HL-60 (cell line): Measurements from ENCODE around the gene JPH3.

Experiments
- DNase-seq, 2 experiments: peaks; one replicate each; pipeline ENCODE4 v3.0.0-alpha.2; 2010 to 2020; ENCODE audit warnings: low read depth in 1 of 2, low spot score in 1 of 2
- H3K27ac ChIP-seq: fragments of 250-450 bp; sonication (Bioruptor Pico); replicated peaks from 2 replicates; pipeline ENCODE4 v1.5.1; 2020; ENCODE audit warnings: mild to moderate bottlenecking, moderate library complexity
- H3K27me3 ChIP-seq: fragments of 250-450 bp; sonication (Bioruptor Pico); 2 replicates; pipeline ENCODE4 v1.5.1; 2021; ENCODE audit warnings: mild to moderate bottlenecking, moderate library complexity; ENCODE audit not compliant: insufficient read depth, poor library complexity, severe bottlenecking
- H3K4me3 ChIP-seq: replicated peaks from 2 replicates; pipeline ENCODE4 v1.5.1; 2011; ENCODE audit warnings: mild to moderate bottlenecking, control low read depth, low read length; ENCODE audit not compliant: insufficient read depth
- CTCF ChIP-seq: IDR thresholded peaks from one replicate; pipeline ENCODE4 v1.5.1; 2011; ENCODE audit warnings: low read length, control low read depth, inconsistent platforms; ENCODE audit not compliant: insufficient read depth
- GABPA ChIP-seq: IDR thresholded peaks from 2 replicates; pipeline ENCODE4 v1.6.1; 2012; ENCODE audit warnings: low read depth
- POLR2AphosphoS5 ChIP-seq: IDR thresholded peaks from 2 replicates; pipeline ENCODE4 v1.6.1; 2012; ENCODE audit warnings: low read depth
- REST ChIP-seq: IDR thresholded peaks from 2 replicates; pipeline ENCODE4 v1.6.1; 2012; ENCODE audit warnings: low read depth; ENCODE audit not compliant: insufficient replicate concordance
- SPI1 ChIP-seq: IDR thresholded peaks from 2 replicates; pipeline ENCODE4 v1.6.1; 2012; ENCODE audit warnings: low read depth, mild to moderate bottlenecking, borderline replicate concordance

Gene JPH3

DNA sequence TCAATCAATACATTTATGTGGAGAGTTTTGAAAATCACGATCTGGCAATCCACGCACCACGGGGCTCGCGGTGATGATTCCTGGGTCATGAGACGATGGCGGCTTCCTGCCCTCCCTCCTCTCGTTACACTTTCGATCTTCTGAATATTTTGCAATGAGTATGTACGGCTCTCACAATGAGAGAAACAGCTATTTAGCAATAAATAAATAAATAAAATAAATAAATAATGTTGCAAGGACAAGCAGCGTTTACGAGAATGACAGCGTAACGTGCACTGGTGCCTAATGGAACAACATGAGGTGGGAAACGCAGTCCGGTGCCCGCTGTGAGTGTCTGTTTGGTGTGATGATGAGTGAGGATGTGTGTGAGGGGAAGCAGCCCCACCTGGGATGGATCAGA, 46.7 kb upstream of the JPH3 start:
- Histone ChIP-seq H3K27me3 (no peaks in the 10 kb centered on the region), H3K27ac (no peak overlapping the region), H3K4me3 (no peak overlapping the region)
- TF ChIP-seq CTCF (no peak), GABPA (no peak), REST (no peak), POLR2AphosphoS5 (no peak), SPI1 (no peak)
- DNase-seq: no peak

GRCh38 chr16:87556941-87557459, 45.3 kb upstream of the JPH3 start:
- Histone ChIP-seq H3K27me3 (no peaks in the 10 kb centered on the region), H3K4me3 (no peak overlapping the region), H3K27ac (no peak overlapping the region)
- no peak for DNase-seq
- no peak for TF ChIP-seq REST
- no peak for TF ChIP-seq SPI1
- TF ChIP-seq GABPA: no peak
- TF ChIP-seq CTCF: no peak
- TF ChIP-seq POLR2AphosphoS5: no peak

GRCh38 chr16:87558682-87559081, 43.6 kb upstream of the JPH3 start:
- H3K27me3 ChIP-seq: no peaks in the 10 kb centered on the region
- H3K4me3 ChIP-seq: no peak overlapping the region
- no peak for TF ChIP-seq GABPA
- no peak for TF ChIP-seq SPI1
- no peak for TF ChIP-seq POLR2AphosphoS5
- no peak for TF ChIP-seq REST
- no peak for TF ChIP-seq CTCF
- no peak overlapping the region for H3K27ac ChIP-seq
- DNase-seq: no peak
